Hematopoietic multipotent progenitor cell treated with erythropoietin and hydrocortisone succinate and interleukin-3 and kit ligand, for 6 days (in vitro differentiated cells): ENCODE results near the gene ZNF681.
"Not testable (repeated sequence)": the region's sequence is repeated elsewhere in the genome, so short reads cannot be mapped to it uniquely, and the experiment has no call there.

Experiments
- DNase-seq: peaks from one replicate; pipeline ENCODE4 v3.0.0-alpha.2; 2015

The ZNF681 gene

DNA sequence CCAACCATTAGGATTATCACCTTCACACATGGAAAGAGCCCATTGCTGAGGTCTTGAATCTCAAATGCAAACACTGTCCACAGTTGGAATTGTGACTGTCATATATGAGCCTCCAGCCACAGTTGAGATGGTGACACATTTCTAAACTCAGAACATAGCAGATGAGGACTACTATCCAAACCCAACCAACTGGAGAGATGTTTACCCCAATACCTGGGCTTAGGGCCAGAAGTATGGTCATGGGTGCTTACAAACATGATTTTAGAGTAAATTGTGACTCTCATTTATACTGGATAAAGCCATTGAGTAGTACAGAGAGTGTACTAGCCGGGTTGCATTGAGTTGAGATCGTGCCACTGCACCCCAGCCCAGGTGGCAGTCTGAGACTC lies 14.0 kb upstream of the ZNF681 start:
- no peak for DNase-seq

DNA sequence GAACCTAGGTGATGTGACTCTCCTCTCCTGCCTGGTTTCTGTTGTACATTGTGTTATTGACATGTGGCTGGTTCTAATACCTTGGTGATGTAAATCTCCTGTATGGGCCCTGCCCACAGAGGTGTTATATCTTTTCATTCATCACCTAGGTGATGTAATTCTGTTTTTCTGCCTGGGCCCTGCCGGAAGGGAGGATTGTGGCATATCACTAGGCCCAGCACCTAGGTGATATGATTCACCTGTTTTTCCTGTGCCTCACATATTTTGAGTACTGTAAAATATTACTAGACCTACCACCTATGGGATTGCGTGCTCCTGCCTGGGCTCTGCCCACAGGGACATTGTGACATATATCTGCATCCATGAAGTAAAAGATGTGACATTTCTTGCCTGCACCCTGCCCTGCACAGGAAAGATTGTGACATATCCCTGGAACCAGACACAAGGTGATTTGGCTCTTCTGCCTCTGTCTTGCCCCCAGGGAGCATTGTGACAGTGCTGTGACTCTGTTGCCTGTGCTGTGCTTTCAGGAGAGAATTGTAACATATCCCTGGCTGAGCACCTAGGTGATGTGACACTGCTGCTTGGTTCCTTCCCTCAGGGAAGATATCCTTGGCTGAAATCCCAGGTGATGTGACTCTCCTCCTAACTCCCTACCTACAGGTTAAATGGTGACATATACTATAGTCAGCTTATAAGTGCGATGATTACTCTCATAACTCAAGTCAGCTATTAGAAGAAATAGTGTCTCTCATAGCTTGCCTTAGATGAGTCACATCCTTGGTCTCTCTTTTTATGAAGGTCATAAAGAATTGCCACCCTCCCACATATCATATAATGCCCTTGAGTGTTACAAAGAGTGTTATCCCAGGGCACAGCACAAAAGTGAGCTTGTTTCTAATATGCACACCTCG lies 13.3 kb upstream of the ZNF681 start:
- DNase-seq, result no peak

GRCh38 chr19:23771316-23771715 lies 12.6 kb upstream of the ZNF681 start:
- DNase-seq, result no peak

DNA sequence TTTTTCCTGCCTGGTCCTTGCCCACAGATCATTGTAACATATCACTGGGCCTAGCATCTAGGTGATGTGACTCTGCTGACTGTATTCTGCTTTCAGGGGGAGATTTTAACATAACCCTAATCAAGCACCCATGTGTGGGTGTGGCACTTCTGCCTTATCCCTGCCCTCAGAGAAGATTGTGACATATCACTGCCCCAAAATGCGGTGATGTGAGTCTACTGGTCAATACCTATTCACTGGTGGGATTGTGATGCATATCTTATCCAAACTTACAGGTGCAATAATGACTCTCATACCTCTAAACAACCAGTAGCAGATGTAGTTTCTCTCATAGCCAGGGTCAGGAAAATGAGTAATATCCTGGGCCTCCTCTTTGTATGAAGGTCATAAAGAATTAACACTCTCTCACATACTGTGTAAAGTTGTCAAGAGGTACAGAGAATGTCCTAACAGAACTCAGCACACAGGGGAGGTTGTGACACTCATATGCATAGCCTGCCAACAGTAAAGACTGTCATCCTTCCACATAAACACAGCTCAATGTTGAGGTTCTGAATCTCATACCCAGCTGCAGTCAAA lies 12.1 kb upstream of the ZNF681 start:
- no peak for DNase-seq

GRCh38 chr19:23769691-23770468 lies 11.2 kb upstream of the ZNF681 start:
- no peak for DNase-seq

DNA sequence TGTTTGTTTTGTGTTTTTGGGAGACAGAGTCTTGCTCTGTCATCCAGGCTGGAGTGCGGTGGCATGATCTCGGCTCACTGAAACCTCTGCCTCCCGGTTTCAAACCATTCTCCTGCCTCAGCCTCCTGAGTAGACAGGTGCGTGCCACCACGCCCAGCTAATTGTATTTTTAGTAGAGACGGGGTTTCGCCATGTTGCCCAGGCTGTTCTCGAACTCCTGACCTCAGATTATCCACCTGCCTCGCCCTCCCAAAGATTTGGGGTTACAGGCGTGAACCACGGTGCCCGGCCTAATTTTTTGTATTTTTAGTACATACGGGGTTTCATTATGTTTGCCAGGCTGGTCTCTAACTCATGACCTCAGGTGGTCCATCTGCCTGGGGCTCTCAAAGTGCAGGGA lies 8.3 kb upstream of the ZNF681 start:
- DNase-seq, result no peak

DNA sequence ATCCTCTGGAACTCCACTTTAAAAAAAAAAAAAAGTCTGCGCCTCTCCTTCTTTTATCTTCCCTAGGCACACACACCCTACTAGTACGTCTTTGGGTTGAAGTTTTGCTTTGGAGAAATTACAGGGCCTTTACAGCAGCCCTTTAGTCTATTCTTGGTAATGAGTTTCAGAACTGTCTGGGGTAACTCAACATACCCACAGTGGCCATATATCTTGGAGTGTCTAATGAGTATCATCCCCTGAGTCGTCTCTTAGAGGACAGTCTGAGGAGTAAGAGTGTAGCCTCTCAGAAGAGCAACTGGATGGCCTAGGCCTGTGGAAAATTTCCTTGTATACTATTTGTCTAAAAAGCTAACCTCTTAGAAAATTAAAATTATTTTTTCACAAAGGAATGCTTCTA lies 6.1 kb upstream of the ZNF681 start:
- DNase-seq, result no peak

GRCh38 chr19:23762884-23763711 lies 4.4 kb upstream of the ZNF681 start:
- peak; percentile 71 for DNase-seq

GRCh38 chr19:23762548-23762883 lies 3.8 kb upstream of the ZNF681 start:
- DNase-seq, result no peak

DNA sequence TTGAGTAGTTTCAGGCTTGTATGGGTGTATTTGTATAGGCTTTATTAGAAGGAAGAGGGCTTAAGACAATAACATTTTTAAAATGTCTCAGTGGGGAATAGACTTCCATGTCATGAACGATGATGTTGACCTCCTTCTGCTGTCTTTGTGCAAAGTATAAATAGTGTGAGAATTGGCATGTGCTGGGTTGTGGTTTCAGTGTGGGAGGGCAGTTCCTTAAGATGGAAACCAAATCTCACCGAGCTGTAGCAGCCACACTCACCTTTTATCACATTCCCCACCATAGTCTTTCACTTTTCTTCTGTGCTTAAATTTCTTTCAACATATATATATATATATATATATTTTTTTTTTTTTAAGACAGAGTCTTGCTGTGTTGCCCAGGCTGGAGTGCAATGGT lies 1.6 kb upstream of the ZNF681 start:
- not testable (repeated sequence) for DNase-seq

GRCh38 chr19:23743633-23744232 lies 15.0 kb downstream of the ZNF681 start:
- DNase-seq, result not testable (repeated sequence)

GRCh38 chr19:23730729-23731465 lies 27.8 kb downstream of the ZNF681 start:
- not testable (repeated sequence) for DNase-seq

GRCh38 chr19:23724161-23724560 lies 34.5 kb downstream of the ZNF681 start:
- not testable (repeated sequence) for DNase-seq

- DNase-seq, result no peak
Measured at GRCh38 chr19:23718802-23719201, 39.9 kb downstream of the ZNF681 start.

DNA sequence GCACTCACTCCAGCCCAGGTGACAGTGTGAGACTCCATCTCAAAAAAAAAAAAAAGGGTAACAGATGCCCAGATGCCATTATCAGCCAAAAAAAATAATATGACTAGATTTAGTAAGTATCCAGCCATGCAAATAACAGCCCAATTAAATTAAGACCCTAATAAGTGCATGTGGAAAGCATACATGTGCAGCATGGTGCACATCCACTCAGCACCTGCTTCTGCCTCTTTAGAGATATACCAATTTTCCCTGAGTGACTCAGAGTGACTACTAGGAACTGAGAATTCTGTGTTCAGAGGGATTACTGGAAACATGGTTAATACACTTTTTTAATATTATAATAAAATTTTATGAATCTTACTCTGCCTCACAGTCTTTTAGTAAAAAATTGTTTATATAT lies 41.9 kb downstream of the ZNF681 start:
- DNase-seq, result no peak

DNA sequence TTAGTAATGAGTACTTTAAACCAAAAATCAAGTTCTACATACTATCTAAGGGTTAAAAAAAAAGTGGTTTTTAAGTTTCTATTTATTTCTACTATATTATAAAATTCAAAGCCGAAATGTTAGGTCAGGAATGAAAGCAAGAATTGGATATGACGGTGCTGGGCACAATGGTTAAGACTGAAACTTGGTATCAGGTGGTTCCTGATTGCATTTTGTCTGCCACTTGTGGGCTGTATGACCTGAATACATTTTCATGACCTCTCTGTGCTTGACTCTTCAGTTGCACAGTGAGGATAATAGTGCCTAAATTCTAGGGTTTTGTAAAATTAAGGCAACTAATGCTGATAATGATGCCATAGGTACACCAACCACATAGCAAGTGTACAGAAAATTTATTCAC lies 49.3 kb downstream of the ZNF681 start:
- no peak for DNase-seq

DNA sequence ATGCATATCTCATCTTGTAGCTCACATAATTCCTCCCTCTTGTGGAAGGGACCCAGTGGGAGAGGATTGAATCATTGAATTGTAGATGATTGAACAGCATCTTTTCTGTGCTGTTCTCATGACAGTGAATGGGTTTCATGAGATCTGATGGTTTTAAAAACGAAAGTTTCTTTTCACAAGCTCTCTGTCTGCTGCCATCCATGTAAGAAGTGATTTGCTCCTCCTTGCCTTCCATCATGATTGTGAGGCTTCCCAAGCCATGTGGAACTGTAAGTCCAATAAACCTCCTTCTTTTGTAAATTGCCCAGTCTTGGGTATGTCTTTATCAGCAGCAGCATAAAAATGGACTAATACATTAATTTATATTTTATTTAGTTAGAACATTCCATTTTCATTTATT lies 52.0 kb downstream of the ZNF681 start:
- DNase-seq, result no peak

GRCh38 chr19:23699521-23699860 lies 59.2 kb downstream of the ZNF681 start:
- no peak for DNase-seq

GRCh38 chr19:23698711-23699520 lies 59.8 kb downstream of the ZNF681 start:
- no peak for DNase-seq

DNA sequence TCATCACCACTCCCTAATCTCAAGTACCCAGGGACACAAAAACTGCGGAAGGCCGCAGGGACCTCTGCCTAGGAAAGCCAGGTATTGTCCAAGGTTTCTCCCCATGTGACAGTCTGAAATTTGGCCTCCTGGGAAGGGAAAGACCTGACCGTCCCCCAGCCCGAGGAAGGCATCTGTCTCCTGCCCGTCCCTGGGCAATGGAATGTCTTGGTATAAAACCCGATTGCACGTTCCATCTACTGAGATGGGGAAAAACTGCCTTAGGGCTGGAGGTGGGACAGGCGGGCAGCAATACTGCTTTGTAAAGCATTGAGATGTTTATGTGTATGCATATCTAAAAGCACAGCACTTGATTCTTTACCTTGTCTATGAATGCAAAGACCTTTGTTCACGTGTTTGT lies 65.8 kb downstream of the ZNF681 start:
- not testable (repeated sequence) for DNase-seq
